Measurements from ENCODE around the gene FREY1.

DNA sequence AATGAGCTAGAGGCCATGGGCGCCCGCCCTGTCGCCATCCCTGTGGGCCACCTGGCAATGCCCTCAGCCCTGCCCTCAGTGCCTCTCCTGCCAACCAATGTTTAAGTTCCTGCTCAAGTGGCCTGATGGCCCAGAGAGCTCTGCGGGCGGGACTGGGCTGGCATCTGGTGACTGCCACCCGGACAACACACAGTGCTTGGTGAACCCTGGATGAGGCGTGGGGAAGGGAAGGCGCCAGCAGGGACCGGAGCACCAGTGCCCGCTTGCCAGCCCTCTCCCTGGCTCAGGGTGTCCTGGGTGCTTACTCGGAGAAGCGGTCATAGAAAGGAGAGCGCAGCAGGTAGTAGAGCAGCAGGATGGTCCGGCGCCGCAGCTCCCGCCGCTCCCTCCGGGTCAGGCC, 6.4 kb upstream of the FREY1 start:
- TF ChIP-seq TAF1 (IDR thresholded peaks at IDR 0.05; ENCODE audit: borderline replicate concordance, low read depth, low read length) (no peak), POLR2AphosphoS5 (IDR thresholded peaks at IDR 0.05; ENCODE audit: low read depth, low read length) (no peak)

All from GM12892 (cell line).